GM18868 (cell line): ENCODE data around the gene MAMLD1.

ENCODE experiments used
- ATAC-seq: cut with Tn5 transposase; IDR thresholded peaks from one replicate; pipeline ENCODE4 v1.9.1; 2021; ENCODE audit warnings: mild to moderate bottlenecking, moderate library complexity; ENCODE audit not compliant: unreplicated experiment

Gene MAMLD1

DNA sequence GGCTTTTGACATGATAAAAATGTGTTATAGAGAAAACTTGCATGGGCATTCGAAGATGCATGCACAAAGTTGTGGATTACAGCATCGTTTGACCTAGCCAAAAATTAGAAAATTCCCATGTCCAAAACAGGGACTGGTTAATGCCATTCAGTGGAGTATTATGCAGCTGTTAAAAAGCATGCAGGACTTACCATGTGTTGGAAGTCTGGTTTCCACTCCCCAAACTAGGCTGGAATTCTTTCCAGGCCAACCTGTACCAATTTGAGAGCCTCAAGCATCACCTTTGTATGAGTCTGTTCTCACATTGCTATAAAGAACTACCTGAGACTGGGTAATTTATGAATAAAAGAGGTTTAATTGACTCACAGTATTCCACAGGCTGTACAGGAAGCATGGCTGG lies 159.4 kb downstream of the MAMLD1 start:
- ATAC-seq, result no peak

DNA sequence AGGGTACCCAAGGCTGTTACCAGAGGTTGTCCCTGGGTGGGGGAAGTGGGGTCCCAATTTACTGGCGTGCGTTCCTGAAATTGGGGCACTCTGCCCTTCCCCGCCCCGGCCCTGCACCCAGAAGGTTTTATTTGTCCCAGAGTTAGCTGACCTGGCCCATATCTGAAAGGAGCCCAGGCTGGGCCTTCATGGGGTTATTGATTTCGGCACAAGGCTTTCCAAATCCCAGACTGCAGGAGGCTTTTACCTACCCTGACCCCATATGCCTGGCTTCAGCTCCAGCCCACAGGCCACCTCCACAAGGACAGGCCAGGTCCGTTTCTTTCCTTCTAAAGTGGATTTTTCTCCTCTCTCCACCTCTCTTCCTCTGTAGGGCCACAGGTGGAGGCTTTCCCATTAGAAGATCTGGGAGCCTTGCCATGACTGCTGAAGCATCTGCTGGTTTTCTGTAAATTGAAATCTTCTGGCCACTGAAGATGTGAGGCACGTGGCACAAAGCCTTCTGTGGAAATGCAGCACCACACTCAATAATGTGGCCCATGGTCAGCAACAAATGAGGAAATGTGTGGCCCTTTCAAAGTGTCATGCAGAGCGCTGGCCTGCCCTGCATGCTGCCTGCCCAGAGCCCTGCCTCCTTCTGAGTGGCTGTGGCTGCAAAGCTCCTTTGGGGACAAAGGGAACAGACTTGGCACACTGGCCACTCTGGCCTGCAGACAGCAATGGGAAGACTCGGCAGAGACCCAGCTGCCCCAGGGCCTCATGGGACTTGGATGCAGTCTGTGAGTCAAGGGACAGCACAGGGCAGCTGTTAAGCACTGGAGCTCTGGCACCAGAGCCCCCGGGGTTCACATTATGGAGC lies 162.2 kb downstream of the MAMLD1 start:
- no peak for ATAC-seq

DNA sequence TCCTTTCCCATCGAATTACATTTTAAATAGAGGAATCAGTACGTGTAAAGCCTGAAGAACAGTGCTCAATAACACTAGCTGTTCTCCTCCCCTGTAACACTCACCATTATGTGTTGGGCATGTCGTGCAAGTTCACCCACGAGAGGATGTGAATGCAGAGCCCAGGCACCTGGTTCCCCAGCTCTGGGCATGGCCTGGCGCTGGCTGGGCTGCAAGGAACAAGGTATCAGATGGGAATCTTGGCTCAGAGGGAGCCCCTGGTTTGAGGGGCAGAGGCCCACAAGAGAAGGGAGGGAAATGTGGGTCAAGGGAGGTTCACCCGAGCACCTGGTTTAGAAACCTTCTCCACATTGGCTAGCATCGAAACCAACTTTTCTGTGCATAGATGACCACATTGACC lies 163.6 kb downstream of the MAMLD1 start:
- ATAC-seq, result no peak

DNA sequence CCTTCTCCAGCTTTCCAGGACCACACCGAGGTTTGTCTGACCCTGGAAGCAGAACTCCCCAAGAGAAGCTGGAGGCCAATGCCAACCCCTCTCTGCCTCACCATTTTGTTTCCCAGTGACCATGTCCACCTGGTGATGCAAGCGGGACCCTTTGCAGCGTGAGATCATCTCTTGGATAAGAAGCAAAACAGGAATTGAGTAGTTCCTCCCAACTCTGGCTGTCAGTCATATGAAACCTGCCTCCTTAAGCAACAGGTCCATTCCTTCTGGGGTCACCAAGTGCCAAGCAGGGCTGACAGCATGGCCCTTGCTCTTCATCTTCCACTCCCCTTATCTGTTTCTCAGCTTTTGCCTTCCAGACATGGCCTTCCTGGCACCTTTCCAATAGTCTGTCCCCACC lies 164.0 kb downstream of the MAMLD1 start:
- no peak for ATAC-seq

DNA sequence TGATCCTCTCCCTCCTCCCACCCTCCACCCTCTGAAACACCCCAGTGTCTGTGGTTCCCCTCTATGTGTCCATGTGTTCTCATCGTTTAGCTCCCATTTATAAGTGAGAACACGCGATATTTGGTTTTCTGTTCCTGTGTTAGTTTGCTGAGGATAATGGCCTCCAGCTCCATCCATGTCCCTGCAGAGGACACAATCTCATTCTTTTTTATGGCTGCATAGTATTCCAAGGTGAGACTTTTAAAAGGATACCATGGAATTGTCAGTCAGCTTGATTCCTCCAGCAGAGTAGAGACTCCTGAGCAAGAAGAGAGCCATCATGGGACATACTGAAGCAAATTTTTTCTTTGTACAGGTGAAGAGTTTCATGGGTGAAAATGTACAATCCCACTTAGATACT lies 166.5 kb downstream of the MAMLD1 start:
- ATAC-seq, result no peak

DNA sequence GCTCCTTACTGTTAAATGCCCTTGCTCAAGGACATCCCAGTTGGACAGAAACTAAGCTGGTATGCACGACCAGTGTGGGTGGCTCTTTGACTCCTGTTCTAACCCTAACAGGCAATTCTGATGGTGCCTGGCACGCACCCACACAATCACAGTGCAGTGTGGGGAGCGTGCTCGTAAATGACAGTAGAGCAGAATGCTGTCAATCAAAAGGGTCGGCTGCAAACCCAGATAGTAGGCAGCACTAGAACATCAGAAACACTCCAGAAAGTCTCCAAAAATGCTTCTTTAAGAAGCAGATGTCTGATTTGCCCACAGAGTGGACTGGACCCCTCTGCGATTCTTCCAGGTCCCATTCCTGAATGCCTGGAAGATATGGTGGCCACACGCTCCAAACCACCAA lies 167.7 kb downstream of the MAMLD1 start:
- ATAC-seq, result no peak

DNA sequence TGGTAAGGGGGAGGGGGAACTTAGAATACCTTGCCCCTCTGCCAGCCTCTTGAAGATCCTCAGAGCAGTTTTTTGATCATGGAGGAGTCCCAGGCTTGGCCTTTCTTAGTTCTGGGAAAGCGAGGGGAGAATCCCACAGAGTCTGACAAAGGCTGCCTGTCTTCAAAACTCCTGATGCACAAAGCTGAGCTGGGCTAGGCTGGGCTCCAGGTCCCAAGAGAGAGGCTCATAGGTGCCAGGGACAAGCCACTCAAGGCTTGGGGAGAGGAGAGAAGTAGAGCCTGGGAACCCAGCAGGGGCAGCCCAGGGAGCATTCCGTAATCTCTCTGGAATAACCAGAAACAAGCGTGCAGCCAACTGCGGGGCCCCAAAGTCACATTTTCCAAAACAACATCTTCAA lies 168.3 kb downstream of the MAMLD1 start:
- ATAC-seq, result no peak

DNA sequence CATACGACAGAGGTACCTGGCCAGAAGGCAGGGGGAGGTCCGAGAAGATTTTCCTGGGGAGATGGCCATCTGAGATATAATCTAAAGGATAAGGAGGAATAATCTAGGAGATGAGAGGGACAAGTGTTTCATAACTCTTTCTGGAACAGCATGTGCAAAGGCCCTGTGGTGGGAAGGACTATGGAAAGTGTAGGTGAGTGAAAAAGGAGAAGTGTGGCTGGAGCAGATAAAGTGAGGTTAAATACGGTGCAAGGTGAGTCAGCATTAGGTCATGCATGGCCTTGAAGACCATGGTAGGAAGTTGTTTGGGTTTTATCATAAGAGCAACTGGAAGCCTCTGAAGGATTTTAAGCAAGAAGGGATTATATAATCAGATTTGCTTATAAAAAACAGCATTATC lies 170.7 kb downstream of the MAMLD1 start:
- ATAC-seq, result no peak

DNA sequence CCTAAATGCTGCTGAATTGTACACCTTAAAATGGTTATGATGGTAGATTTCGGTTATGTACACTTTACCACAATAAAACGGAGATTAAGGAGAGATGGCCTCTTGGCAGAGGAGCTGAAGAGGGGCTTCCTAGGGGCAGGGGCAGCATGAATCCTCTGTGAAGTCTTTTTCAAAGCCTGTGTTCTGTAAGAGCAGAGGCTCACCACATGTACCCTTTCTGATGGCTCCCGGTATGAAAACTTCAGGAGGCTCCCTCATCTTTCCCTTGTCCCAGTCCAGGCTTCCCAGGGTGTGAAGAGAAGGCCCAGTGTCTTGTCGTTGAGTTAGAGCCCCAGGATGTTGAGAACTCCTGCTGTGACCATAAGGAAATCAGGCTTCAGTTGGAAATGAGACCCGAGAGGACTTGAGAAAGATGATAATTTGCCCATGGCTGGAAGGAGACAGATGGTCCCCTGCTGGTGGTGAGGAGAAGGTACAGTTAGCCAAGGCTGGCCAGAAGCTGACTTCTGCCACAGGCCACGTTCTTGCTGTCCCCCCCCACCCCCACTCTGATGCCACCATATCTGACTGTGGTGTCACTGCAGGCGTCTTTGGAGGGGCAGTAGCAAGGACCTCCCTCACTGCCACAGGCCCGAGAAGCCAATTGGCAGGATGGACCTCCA lies 173.5 kb downstream of the MAMLD1 start:
- ATAC-seq, result no peak

DNA sequence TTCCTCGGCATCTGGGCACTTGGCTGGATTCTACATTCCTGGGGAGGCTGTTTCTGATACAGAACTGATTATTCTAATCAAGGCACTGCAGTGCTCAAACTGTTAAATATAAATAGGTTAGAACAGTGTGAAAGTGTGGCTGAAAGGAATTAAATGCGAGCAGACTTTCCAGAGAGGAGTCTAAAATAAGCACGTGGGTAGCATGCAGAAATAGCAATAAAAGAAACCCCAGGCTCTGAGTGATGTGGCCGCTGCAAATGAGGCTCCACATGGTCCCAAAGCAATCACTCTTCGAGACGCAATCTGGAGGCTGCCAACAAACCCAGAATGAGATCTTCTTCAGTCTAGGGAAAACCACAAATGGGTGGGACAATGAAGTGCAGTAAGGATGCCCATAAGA lies 174.7 kb downstream of the MAMLD1 start:
- ATAC-seq, result no peak

DNA sequence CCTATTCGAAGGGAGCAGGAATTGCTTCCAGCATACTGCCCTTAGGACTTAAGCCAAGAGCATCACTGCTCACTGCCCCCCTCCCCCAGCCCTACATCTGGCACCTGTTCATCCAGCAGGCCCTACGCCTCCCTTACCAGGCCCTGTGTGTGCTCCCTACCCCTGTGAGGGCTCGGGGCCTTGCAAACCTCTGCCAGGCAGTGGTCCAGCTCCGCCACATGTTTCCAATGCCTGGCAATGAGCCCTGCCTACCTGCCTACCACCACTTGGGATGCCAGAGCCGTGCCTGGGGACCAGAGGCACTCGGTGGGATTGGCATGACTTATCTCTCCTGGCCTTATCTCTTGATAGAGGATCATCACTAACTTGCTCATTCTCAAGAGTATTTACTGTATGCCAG lies 177.8 kb downstream of the MAMLD1 start:
- ATAC-seq, result no peak

DNA sequence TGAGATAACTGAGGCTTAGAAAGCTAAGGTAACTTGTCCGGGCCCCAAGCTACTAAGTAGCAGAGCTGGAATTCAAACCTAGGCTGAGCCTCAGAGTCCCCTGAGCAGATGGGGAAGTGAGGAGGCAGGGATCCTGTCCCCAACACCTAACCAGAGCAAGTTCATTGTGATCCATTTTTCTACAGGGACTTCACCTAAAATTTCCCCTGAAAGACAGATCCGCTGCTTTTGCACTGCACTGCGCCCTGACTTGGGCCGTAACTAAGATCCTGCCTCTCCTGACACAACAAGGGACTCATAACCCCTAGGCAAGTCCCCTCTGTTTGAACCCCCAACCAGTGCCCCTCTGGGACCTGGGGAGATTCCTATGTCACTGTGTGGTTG lies 179.7 kb downstream of the MAMLD1 start:
- ATAC-seq, result peak; percentile 40

DNA sequence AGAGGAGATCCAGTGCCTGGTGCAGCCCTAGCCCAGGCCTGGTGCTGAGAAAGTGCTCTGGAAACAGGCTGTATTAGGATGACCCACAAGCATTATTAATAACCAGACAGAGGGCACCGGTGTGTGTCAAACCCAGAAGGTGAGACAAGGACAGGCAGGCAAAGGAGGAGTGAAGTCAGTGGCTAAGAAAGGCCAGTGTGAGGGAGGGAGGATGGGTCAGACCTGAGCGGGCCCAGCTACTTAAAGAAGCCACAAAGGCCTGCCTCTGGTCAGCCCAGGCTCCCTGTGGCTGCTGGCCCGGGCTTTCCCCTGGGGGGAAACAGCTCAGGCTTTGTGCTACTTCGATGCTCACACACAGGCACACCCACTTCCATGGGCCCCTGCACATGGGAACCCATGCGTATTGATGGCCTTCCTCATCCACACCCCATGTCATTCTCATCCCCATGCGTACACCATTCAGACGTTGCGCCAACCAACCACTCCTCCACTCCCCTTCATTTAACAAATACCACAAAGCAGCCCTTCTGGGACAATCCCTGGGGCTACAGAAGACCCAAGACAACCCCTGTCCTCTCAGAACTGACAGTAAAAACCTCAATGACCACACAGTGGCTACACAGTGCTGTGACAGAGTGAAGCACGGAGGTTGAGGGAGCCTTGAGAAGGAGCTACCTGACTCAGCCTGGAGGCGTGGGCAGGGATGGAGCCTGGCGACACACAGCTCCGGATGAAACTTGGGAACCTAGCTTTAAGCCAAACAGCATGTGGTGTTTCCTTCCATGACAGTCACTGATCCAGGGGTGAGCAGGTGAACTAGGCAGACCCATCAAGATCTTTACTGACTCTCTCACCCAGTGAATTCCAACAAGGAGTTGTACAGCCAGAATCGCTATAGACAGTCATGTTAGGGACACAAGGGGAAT lies 180.4 kb downstream of the MAMLD1 start:
- ATAC-seq, result peak; percentile 54

DNA sequence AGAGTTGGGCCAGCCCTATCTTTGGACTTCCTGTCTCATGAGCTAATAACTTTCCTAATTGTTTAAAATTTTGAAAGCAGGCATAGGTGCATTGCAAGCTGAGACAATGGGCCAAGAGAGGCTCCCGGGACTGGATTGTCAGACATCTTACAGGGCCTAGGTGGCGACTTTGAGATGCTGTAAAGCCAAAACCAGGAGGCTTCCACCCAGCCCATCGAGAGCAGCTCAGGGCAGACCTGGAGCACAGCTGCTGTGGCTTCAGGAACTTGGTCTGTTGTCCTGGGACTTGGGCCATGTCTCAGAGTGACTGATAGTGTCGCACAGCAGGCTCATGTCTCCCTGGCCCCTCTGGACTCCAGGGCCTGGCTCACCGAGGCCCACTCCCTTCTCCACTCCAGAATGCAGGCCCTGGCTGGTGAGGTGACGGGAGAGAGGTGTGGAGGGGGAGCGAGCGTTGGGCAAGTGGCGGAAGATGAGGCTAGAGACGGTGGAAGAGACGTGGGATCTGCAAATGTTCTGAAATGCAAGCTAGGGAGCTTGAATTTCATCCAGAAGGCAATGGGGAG lies 181.2 kb downstream of the MAMLD1 start:
- no peak for ATAC-seq

DNA sequence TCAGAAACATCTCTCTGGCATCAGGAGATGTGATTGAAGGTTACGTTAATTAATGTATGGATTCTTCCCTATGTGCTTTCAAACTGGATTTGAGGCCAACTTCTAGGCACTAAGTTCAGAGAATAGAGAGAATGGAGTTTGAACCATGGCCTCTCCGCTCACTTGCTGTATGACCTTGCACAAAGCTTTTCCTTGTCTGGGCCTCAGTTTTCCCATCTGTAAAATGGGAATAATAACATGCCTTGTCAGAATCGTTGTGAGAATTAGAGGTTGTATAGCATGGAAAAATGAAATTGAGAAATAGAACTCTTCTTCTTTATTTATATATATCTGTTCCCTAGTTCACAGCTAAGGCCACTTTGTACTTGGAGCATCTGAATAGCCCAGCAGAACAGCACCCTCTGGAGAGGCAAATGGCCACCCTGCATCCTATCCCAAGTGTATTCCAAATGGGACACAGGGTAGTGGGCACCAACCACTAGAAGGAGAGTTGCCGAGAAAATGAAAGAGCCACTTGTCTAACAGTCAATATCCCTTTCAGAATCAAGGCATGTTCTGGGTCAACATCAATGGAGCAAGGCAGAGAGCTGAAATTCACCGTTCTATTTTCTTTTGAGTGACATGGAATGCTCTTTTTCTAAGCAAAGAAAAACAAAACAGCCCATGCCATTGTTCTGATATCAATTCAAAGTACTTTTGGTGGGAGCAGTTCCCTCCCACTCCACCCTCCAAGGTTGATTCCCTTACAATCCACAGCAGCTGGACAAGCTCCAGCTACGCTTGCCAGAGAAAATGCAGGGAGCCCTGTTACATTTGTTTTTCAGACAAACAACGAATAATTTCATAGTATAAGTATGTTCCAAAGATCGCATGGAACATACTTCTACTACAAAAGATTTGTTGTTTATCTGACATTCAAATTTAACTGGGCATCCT lies 182.0 kb downstream of the MAMLD1 start:
- ATAC-seq, result no peak

DNA sequence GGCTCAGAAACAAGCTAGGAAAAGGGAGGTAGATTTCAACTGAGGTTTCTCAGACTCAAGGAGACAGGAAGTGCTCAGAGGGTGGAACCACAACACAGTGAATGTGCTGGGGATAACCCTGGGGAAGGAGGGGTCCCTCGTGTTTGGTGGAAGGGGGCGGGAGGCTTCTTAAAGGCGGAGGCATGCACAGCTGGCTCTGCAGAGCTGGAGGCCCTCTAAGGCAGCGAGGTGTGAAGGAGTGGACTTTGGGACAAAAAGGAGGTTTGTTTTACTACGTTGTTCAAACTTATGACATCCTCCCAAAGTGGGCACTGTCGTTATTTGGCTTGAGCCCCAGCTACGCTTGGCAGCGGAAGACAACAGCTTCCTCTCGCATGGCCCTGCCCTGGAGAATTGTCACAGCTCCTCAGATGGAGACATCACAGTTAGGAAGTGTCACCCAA lies 183.6 kb downstream of the MAMLD1 start:
- ATAC-seq, result no peak

DNA sequence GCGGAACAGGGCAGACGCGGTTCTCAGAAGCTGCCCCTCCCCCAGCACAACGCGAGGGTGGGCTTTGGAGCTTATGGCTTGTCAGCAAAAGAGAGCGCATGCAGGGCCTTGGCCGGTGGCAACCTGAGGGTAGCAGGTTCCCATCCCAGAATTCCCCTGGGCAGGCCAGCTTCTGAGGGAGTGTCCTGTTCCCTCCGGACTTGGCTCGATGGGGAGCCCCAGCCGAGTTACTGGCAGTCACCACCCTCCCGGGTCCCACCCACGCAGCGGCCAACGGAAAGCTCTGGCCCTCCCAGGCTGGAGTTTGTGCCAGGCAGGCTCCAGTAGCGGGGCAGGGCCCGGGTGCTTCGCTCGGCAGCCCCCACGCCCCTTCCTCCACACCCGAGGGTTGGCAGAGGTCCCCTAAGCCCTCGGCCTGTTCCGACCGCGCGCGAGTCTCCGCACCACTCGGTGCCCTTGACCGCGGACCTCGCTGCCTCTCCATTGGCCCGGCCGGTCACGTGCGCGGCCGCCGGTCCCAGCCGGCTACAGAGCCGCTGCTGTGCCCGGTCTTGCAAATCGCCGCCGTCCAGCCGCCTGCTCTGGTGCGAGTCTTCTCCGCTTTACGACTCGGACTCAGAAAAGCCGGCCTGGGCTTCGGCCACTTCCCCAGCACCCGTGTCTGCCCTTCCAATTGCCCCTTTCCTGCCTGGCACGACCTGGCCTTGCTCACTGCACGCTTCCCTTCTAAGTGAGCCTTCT lies 184.4 kb downstream of the MAMLD1 start:
- peak; percentile 46 for ATAC-seq

DNA sequence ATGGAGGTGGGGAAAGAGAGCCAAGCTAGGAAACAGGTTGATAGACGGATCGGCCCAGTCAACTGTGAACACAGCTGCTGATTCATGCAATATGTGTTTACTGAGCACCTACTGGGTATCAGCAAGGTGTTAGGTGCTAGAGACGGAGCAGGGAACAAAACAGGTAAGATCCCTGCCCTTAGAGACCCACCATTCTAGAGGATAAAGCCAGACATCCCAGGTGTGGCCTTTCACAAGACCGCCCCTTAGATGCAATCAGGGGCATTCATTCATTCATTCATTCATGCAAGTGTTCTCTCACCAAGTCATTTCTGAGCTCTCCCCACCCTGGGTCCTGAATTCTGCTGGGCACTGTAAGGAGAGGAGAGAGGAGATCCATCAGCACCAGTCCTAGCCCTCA lies 185.1 kb downstream of the MAMLD1 start:
- ATAC-seq, result no peak

DNA sequence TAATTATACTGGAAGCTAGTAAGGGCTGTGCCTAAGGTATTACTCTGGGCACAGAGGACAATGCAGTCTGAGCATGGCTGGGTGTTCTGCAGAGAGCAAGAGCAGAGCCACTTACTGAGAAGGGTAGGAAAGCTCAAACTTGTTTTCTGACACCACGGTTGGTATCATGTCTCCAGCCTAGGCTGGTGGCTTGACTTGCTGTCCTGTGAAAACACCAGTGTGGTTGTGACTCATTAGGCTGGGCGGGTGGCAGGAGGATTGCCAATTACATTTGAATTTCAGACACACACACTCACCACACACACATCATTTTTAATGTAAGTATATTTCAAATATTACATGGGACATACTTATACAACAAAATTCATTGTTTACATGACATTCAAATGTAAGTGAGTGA lies 185.6 kb downstream of the MAMLD1 start:
- no peak for ATAC-seq
